T follicular helper cell (primary cell): Measurements from ENCODE around the gene CCBE1.
"Not testable (repeated sequence)": the region's sequence is repeated elsewhere in the genome, so short reads cannot be mapped to it uniquely, and the experiment has no call there.

Source experiments
- DNase-seq: peaks from one replicate; pipeline ENCODE4 v3.0.0-alpha.2; 2020; ENCODE audit warnings: low read depth

Gene CCBE1

DNA sequence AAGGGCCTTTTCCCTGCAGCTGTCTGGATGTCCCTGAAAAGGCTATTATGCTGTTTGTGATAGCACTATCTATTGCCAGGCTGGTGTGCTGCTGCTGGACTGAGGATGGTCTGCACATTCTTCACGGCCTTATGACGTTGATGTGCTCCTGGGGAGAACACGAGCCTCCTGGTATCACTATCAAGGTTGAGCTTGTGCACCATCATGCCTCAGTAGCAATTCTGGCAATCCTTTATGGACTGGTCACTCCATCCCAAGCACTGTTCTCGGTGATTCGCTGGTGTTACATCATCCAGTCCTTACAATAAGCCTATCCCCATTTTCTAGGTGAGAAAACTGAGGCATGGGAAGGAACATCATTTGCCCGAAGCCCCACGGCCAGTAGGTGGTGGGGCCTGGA is 18.2 kb upstream of the CCBE1 start:
- DNase-seq: no peak

GRCh38 chr18:59714096-59714495 is 16.9 kb upstream of the CCBE1 start:
- DNase-seq: not testable (repeated sequence)

GRCh38 chr18:59712311-59712710 is 15.1 kb upstream of the CCBE1 start:
- DNase-seq: no peak

- no peak for DNase-seq
Observed at GRCh38 chr18:59708988-59709387, 11.8 kb upstream of the CCBE1 start.

DNA sequence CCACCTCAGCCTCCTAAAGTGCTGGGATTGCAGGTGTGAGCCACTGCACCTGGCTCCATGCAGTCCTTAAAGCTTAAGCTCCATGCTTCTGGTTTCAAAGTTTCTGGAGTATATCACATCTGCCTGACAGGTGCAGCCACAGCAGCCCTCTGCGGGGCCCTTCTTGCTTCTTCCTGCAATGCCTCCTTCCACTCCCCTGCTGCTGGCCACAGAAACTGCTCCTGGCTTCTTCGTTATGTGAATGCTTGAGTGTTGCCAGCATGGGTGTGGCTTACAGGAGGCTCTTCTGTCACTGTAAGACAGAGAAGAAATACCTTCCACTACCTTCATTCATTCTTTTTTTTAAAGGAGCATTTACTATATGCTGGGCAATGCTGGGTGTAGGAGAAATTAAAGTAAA is 10.1 kb upstream of the CCBE1 start:
- DNase-seq: no peak

DNA sequence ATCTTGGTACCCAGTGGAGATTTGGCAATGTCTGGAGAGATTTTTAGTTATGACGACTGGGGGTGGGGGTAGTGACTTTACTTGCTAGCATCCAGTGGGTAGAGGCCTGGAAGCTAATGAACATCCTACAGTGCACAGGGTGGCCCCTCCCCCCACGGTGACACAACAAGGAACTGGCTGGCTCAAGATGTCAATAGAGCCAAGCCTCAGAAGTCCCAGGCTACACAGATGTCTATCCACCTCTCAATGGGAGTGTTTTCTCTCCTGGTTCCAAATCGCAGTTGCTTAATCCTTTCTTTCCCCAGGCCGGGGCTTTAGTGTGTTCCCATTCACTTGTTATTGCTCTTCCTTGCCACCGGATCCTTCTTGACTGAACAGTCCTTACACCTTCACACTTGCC is 9.3 kb upstream of the CCBE1 start:
- DNase-seq: no peak

GRCh38 chr18:59705145-59705544 is 7.9 kb upstream of the CCBE1 start:
- no peak for DNase-seq

DNA sequence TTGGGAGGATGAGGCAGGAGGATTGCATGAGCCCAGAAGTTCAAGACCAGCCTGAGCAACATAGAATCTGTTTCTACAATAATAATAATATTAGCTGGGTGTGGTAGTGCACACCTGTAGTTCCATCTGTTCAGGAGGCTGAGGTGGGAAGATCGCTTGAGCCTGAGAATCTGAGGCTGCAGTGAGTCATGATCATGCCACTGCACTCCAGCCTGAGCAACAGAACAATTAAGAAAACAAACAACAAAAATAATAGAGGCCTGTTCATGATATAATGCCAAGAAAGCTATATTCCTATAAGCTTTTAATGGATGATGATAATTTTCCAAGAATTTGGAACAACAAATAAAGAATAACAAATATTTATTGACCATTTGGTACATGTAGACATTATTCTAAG is 6.9 kb upstream of the CCBE1 start:
- DNase-seq: no peak

DNA sequence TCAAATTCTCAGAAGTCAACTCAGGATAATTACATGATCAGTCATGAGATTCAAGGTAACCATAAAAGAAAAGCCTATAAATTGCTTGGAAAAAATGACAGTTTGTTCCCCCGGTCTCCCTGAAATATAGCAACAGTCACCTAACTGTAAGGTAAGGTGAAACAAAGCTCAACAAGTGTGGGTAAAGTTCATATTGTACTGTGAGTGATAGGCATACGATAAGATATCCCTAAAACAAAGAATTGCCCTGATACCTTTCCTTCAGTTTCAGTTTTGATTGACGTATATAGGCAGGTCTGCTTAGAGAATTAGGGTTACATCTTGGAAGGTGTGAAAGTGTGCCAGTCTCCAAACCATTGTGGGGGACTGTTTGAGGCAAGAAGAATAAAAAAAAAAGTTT is 4.0 kb upstream of the CCBE1 start:
- DNase-seq: no peak

GRCh38 chr18:59700535-59700967 is 3.3 kb upstream of the CCBE1 start:
- DNase-seq: no peak

DNA sequence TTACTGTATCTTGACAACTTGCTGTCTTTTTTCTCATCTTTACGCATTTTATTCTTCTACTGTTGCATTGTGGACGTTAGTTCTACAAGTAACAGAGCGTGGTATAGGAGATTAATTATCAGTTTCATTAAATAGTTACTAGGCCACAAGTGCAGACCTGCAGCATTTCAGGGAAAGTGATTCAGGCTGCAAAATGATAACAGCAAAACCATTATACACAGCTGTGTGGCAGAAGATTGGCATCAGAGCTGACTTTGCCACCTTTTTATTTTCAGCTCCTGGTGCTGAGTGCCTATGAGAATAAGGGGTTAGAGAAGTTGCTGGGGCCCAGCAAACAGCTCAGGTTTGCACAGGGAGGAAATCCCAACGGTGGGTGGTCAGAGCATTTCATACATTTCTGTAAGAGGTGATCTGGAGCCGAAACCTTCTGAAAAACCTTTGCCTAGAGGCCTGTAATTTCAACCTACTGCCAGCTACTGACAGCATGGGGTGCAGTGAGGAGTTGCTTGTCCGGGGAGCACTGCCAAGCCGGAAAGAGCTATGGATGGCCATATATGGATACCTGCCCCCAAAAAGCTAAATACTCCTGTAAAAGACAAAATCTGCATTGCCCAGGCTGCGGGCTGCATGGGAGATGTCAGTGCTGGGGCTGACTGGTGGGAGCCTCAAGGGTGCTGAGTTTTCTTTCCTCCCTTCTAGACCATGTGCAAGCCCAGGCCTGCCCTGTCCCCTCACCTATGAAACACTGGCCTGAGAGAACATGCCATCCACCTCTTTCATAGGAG is 2.7 kb upstream of the CCBE1 start:
- no peak for DNase-seq

- DNase-seq: no peak
Observed at GRCh38 chr18:59699061-59699460, 1.8 kb upstream of the CCBE1 start.

DNA sequence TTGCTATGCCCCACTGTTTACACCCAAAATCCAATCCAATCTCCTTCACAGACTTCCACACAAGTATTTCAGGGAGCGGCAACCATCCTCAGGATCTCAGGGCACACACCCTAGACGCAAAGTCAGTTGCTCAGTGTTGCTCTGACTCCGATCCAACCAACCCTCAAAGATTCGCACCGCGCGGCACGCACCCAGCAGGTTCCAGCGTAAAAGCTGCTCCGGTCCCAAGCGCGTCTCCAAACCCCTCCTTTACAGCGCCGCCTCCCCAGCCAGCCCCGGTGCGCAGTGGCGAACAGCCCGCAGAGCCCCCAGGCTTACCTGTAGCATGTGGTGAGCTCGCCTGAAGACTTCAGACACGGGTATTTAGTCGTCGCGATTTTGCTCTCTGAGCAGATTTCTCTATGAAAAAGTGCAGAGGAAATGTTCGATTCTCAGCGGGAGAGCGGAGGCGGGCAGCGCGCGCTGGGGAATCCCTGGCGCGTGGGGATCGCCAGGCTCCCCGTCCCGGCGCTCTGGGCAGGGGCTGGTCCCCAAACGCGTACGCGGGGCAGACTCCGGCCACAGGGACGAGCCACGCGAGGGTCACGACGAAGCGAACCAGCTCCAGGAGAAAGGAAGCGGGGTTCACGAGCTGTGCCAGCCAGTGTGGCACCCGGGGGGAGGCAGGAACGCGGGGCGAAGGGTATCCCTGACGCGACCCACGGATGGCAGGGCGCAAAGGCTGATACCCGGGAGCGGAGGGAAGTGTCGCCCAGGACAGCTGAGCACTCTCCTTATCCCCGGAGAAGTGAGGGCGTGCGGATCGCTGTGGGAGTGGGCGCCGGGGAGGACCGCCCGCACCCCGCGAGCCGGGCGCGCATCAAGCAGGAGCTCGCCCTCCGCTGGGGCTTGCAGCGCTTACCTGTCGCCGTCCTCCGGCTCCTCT is 650 bp downstream of the CCBE1 start:
- DNase-seq: no peak

GRCh38 chr18:59695551-59695950 is 1.7 kb downstream of the CCBE1 start:
- no peak for DNase-seq

- DNase-seq: no peak
Observed at GRCh38 chr18:59694824-59695223, 2.4 kb downstream of the CCBE1 start.

DNA sequence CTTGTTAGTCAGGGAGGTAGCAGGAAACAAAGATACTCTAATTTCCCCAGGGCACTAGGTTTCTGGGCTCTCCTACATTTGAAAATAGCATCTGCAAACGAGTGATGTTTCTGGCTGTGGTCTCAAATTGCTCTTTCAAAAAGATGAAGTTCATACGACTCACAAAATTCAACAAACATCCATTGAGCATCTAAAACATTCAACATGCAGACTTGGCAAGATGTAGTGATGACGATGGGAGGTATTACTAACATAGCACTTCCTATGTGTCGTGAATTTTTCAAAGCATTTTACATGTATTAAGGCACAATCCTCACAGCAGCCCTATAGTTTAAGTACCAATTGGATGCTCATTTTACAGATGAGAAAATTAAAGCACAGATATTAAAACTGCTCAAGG is 5.2 kb downstream of the CCBE1 start:
- no peak for DNase-seq

DNA sequence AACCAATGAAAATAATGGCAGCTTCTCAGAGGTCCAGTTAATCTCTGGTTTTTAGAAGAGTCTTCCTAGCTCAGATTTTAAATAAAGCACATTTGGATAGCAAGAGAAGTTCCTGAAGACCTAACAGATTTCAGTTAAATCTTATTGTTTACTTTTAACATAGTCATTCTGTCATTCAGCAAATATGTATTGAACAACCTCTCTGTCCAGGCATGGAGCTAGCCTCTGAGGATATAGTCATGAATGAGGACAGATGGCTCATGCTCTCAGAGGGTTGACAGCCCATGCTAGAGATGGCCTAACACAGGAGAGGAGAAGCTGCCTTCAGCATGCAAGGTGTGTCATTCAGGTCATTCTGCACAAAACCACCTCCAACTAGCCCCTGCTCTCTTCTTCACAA is 6.2 kb downstream of the CCBE1 start:
- no peak for DNase-seq

DNA sequence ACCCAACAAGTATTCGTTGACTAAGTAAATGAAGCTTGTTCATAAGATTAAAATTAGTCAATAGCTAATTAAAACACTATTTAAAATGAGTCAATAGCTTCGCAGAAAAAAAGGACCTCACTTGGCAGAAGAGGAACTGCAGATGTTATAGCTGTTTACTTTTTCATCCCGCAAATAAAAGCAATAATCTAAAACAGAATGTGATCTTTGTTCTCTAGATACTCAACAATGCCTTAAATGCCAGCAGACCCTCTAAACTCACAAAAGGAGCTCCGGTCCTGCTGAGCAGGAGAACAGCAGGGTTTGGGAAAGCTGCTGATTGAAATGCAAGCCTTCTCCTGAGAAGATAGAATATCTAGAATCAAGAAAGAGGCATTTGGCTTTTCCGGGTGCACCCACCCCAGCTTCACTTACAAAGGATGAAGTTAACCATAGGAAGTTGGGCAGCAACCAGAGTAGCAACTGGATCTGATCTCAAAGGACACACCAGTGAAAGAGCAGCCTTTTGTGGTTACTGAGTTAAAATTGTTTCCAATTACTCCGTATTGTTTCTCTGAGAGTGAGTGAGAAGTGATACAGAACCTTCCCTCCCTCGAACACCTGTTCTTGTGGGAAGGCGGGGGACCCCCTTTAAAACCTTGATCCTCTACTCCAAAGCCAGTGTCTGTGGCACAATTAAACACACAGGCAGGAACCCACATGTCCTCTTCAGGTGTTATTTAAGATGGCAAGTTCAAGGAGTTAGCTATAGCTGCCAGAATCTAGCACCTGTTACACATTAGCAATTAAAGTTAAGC is 6.8 kb downstream of the CCBE1 start:
- DNase-seq: no peak

DNA sequence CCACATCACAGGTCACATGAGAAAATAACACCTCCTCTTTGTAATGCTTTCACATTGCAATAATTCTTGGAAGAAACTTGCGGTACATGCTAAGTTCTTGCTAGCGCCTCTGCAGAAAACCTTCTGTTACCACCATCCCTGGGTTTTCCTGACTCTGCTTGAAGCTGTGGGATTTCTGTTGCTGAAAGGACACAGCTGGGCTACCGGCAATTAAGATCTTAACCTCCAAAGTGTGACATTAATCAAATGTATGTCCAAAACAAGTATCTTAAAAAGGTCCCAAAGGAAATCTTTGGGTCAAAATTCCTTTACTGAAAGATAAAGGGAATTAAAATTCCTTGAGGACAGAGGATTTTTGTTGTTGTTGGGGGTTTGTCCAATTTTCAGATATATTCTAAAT is 7.5 kb downstream of the CCBE1 start:
- DNase-seq: no peak

- no peak for DNase-seq
Observed at GRCh38 chr18:59686260-59686659, 11.0 kb downstream of the CCBE1 start.

DNA sequence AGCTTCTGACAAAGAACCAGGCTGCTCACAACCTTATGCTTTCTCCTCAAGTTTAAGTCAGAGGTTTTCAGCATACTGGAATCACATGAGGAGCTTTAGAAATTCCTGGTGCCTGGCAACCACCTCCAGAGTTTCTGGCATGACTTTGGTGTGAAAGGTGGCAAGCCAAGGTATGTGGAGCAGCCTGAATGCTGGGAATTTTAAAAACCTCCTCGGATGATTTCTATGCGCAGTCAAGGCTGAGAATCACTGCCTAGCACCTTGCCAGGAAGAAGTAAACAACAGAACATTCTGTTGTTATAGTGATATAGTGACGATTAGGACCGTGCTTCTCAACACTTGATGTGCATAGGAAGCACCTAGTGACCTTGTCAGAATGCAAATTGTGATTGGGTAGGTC is 11.7 kb downstream of the CCBE1 start:
- DNase-seq: no peak

GRCh38 chr18:59684777-59685176 is 12.4 kb downstream of the CCBE1 start:
- DNase-seq: no peak
